SK-N-SH (cell line): Measurements from ENCODE around the gene ANKRD12. TPM values are rescaled to one million over a fixed set of nuclear protein-coding genes. Genes with fewer than 3 reads are reported as not detected.
A peak's percentile ranks its signal among the peaks of the same experiment; 100 is the strongest.

Experiments used
- CTCF ChIA-PET: fragments of 300-600, 350-600 bp; formaldehyde crosslinking; extraction: SDS; loops from one replicate; lab custom pipeline; 2021; lab: Yijun Ruan, JAX
- POLR2A ChIA-PET: fragments of 350-600 bp; sonication (Branson Sonifier 250); formaldehyde crosslinking; extraction: SDS; loops from one replicate; lab custom pipeline; 2020; ENCODE audit warnings: antibody characterized with exemption, inconsistent platforms; lab: Yijun Ruan, JAX
- DNase-seq: peaks from one replicate; pipeline ENCODE4 v3.0.0; 2012
- H2AFZ ChIP-seq: fragments of 200-600 bp; sonication (generic); 2 replicates; pipeline ENCODE4 v1.8.1; 2016; ENCODE audit warnings: antibody characterized with exemption, mild to moderate bottlenecking, low read depth
- H3F3A ChIP-seq: fragments of 200-600 bp; sonication (generic); replicated peaks from 2 replicates; pipeline ENCODE3; 2016; ENCODE audit warnings: antibody characterized with exemption, mild to moderate bottlenecking; ENCODE audit not compliant: insufficient read depth
- H3K27ac ChIP-seq, 2 experiments: fragments of 200-500 bp in 1 of 2; fragments of 200-600 bp in 1 of 2; sonication (Bioruptor generic) in 1 of 2; sonication (generic), shearing (Covaris generic) in 1 of 2; 2 replicates each; pipeline versions ENCODE4 v1.5.1 to v1.6.1; 2014 to 2016; ENCODE audit warnings: low read depth in 2 of 2, inconsistent platforms in 1 of 2, low read length in 1 of 2, mild to moderate bottlenecking in 1 of 2, mixed read lengths in 1 of 2
- H3K27me3 ChIP-seq: fragments of 200-600 bp; sonication (generic), shearing (Covaris generic); 2 replicates; pipeline ENCODE4 v1.6.1; 2016; ENCODE audit warnings: mixed run types; ENCODE audit not compliant: insufficient read depth
- H3K36me3 ChIP-seq, 2 experiments: fragments of 200-500 bp in 1 of 2; fragments of 200-600 bp in 1 of 2; sonication (Bioruptor generic) in 1 of 2; sonication (generic) in 1 of 2; replicated peaks in 1 of 2; 2 replicates each; pipeline versions ENCODE3 to v1.5.1; 2014 to 2016; ENCODE audit warnings: low read length in 1 of 2, mild to moderate bottlenecking in 1 of 2; ENCODE audit not compliant: insufficient read depth in 2 of 2, control insufficient read depth in 1 of 2
- H3K4me1 ChIP-seq, 2 experiments: fragments of 200-500 bp in 1 of 2; fragments of 200-600 bp in 1 of 2; sonication (Bioruptor generic) in 1 of 2; sonication (generic), shearing (Covaris generic) in 1 of 2; 2 replicates each; pipeline versions ENCODE4 v1.5.1 to v1.6.1; 2014 to 2016; ENCODE audit warnings: low read depth in 1 of 2, low read length in 1 of 2, mixed run types in 1 of 2; ENCODE audit not compliant: insufficient read depth in 2 of 2, control insufficient read depth in 1 of 2
- H3K4me2 ChIP-seq: fragments of 200-600 bp; sonication (generic), shearing (Covaris generic); 2 replicates; pipeline ENCODE4 v1.6.1; 2017; ENCODE audit warnings: mixed run types
- H3K4me3 ChIP-seq, 2 experiments: fragments of 200-500 bp in 1 of 2; fragments of 200-600 bp in 1 of 2; sonication (Bioruptor generic) in 1 of 2; sonication (generic), shearing (Covaris generic) in 1 of 2; 2 replicates each; pipeline versions ENCODE4 v1.5.1 to v1.8.1; 2014 to 2016; ENCODE audit warnings: low read depth in 2 of 2, inconsistent platforms in 1 of 2, low read length in 1 of 2, mild to moderate bottlenecking in 1 of 2, mixed read lengths in 1 of 2, moderate library complexity in 1 of 2
- H3K79me2 ChIP-seq: fragments of 200-600 bp; sonication (generic); 2 replicates; pipeline ENCODE4 v1.8.1; 2017; ENCODE audit warnings: mild to moderate bottlenecking; ENCODE audit not compliant: insufficient read depth
- H3K9ac ChIP-seq: fragments of 200-600 bp; sonication (generic); 2 replicates; pipeline ENCODE4 v1.6.1; 2017; ENCODE audit warnings: mixed run types
- H3K9me2 ChIP-seq: fragments of 200-600 bp; sonication (generic); 2 replicates; pipeline ENCODE4 v1.6.1; 2017; ENCODE audit warnings: mixed run types
- H3K9me3 ChIP-seq: fragments of 200-600 bp; sonication (generic); 2 replicates; pipeline ENCODE4 v1.6.1; 2017; ENCODE audit warnings: mixed run types, mild to moderate bottlenecking, moderate library complexity
- H4K20me1 ChIP-seq: fragments of 200-600 bp; sonication (generic); 2 replicates; pipeline ENCODE4 v1.6.1; 2017; ENCODE audit warnings: mild to moderate bottlenecking, mixed run types; ENCODE audit not compliant: insufficient read depth
- CTCF ChIP-seq: fragments of 200-600 bp; sonication (generic); IDR thresholded peaks from 2 replicates; pipeline ENCODE4 v1.6.1; 2017; ENCODE audit warnings: antibody characterized with exemption, mild to moderate bottlenecking, moderate library complexity
- ELF1 ChIP-seq: IDR thresholded peaks from 2 replicates; pipeline ENCODE4 v1.4.0; 2012
- EP300 ChIP-seq, 2 experiments: IDR thresholded peaks; 2 replicates each; pipeline versions ENCODE4 v1.4.0 to v1.6.1; 2012; ENCODE audit warnings: borderline replicate concordance in 1 of 2, low read depth in 1 of 2, low read length in 1 of 2
- EZH2phosphoT487 ChIP-seq: fragments of 200-600 bp; sonication (generic); IDR thresholded peaks from 2 replicates; pipeline ENCODE4 v1.6.1; 2017; ENCODE audit warnings: low read depth, mixed run types, mild to moderate bottlenecking, antibody characterized with exemption, moderate library complexity, borderline replicate concordance
- FOXJ3 ChIP-seq: sonication (generic); formaldehyde crosslinking; IDR thresholded peaks from 2 replicates; pipeline ENCODE4 v1.5.1; 2020; ENCODE audit warnings: mild to moderate bottlenecking, missing genetic modification reagents
- JUND ChIP-seq: IDR thresholded peaks from 2 replicates; pipeline ENCODE4 v1.4.0; 2012
- MAX ChIP-seq: IDR thresholded peaks from 2 replicates; pipeline ENCODE4 v1.4.0; 2012; ENCODE audit warnings: low read depth
- MEF2A ChIP-seq: IDR thresholded peaks from 2 replicates; pipeline ENCODE4 v1.4.0; 2012; ENCODE audit warnings: low read depth, borderline replicate concordance
- NFIC ChIP-seq: IDR thresholded peaks from 2 replicates; pipeline ENCODE4 v1.4.0; 2012; ENCODE audit warnings: borderline replicate concordance
- NRF1 ChIP-seq: IDR thresholded peaks from 2 replicates; pipeline ENCODE4 v1.6.1; 2012; ENCODE audit warnings: low read depth, mild to moderate bottlenecking, low read length
- PBX3 ChIP-seq: IDR thresholded peaks from 2 replicates; pipeline ENCODE4; 2012
- RAD21 ChIP-seq: IDR thresholded peaks from 2 replicates; pipeline ENCODE4 v1.6.1; 2012; ENCODE audit warnings: mild to moderate bottlenecking, low read length
- RCOR1 ChIP-seq: fragments of 150-350 bp; IDR thresholded peaks from 2 replicates; pipeline ENCODE4 v1.6.1; 2017; ENCODE audit warnings: antibody characterized with exemption, low read length
- RXRA ChIP-seq: IDR thresholded peaks from 2 replicates; pipeline ENCODE4 v1.4.0; 2012; ENCODE audit warnings: low read depth, mild to moderate bottlenecking, borderline replicate concordance
- SMC3 ChIP-seq: IDR thresholded peaks from 2 replicates; pipeline ENCODE4 v1.6.1; 2012; ENCODE audit warnings: low read depth, low read length, improper control_type of control experiment
- TAF1 ChIP-seq: IDR thresholded peaks from 2 replicates; pipeline ENCODE4 v1.6.1; 2012; ENCODE audit warnings: low read depth, mild to moderate bottlenecking, low read length, moderate library complexity, borderline replicate concordance
- TCF12 ChIP-seq: IDR thresholded peaks from 2 replicates; pipeline ENCODE4 v1.4.0; 2012
- TEAD4 ChIP-seq: IDR thresholded peaks from 2 replicates; pipeline ENCODE4 v1.4.0; 2012; ENCODE audit warnings: mild to moderate bottlenecking, borderline replicate concordance; ENCODE audit not compliant: insufficient read depth
- USF1 ChIP-seq: IDR thresholded peaks from 2 replicates; pipeline ENCODE4 v1.4.0; 2012; ENCODE audit warnings: low read depth, borderline replicate concordance
- WGBS: methylation state at CpG from one replicate; pipeline ENCODE4 v1.1.6; 2017; ENCODE audit warnings: low lambda C conversion rate; 5-methylcytosine and 5-hydroxymethylcytosine counted together
- polyA plus RNA-seq, 3 experiments: library from polyadenylated mRNA; depleted of rRNA; stranded (reverse); fragments of >200 nt; gene quantifications; 2 replicates each; pipeline ENCODE4 v1.2.3, GENCODE V29; 2012
- TF ChIP-seq, protein P1 (sequence below): fragments of 150-350 bp; IDR thresholded peaks from 2 replicates; pipeline ENCODE4 v1.6.1; 2017; ENCODE audit warnings: antibody characterized with exemption, low read length, low read depth, borderline replicate concordance

Gene ANKRD12
- polyA plus RNA-seq, 1 of the 3 experiments (the other 2 are of a cell fraction) = 1.3 TPM

- CTCF ChIA-PET = no interaction called here
- Histone ChIP-seq H3K4me2 (no peak overlapping the region), H3K9ac (no peak overlapping the region)
These were observed 192.9 kb downstream of the ANKRD12 start for GRCh38 chr18:9329471-9329870.

DNA sequence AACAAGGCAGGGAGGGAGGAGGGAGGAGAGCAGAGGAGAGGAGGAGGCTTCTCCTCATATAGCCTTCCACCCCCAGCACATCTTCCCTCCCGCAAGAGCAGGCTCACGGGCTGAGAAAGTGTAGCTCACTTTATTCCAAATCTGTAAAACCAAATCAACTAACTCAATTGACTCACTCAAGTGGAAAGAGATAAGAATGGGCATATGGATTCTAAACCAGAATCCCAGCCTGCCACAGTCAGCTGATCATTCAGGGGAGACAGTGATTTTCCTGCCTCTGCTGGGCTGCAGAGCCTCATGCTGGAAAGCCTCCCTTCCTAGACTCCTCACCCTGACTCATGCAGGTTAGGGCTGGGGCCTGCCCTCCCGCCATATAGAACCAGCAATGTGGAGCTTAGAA, 193.8 kb downstream of the ANKRD12 start:
- 32% methylated on average over 3 of the region's 3 CpGs for whole genome bisulfite sequencing
- Histone ChIP-seq H3K9me3 (no peaks in the 10 kb centered on the region), H3K9ac (no peak overlapping the region), H3K4me1 (peaks cover 0 to 5% of the 10 kb centered on the region in 2 experiments; a peak in 1 of 4 replicates), H2AFZ (no peak overlapping the region), H3K36me3 (no peaks in the 10 kb centered on the region), H3K27me3 (no peaks in the 10 kb centered on the region), H3F3A (peaks cover 8% of the 10 kb centered on the region), H3K9me2 (no peaks in the 10 kb centered on the region), H3K79me2 (peaks cover 4% of the 10 kb centered on the region), H3K27ac (no peak overlapping the region), H4K20me1 (no peaks in the 10 kb centered on the region), H3K4me3 (no peak overlapping the region), H3K4me2 (no peak overlapping the region)
- DNase-seq = peak; percentile 65
- ChIA-PET CTCF (interaction anchor here (1.0 to 1.4 kb wide), 2 partner anchors 11 to 282 kb away, joined by 3 to 4 read pairs; no protein-coding TSS in a partner anchor), POLR2A (no interaction called here)
- TF ChIP-seq TAF1 (no peak), NRF1 (no peak), FOXJ3 (CRISPR knock-in tag) (no peak), SMC3 (no peak), USF1 (no peak), TCF12 (no peak), PBX3 (no peak), TEAD4 (no peak), CTCF (no peak), RCOR1 (peak; percentile 79; the same call in 1 of the 2 replicates), EZH2phosphoT487 (no peak), MAX (no peak)
- TF ChIP-seq, protein P1, sequence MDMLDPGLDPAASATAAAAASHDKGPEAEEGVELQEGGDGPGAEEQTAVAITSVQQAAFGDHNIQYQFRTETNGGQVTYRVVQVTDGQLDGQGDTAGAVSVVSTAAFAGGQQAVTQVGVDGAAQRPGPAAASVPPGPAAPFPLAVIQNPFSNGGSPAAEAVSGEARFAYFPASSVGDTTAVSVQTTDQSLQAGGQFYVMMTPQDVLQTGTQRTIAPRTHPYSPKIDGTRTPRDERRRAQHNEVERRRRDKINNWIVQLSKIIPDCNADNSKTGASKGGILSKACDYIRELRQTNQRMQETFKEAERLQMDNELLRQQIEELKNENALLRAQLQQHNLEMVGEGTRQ = no peak

More at GRCh38 chr18:9329471-9329870, 192.9 kb downstream of the ANKRD12 start:
- POLR2A ChIA-PET = no interaction called here
- H3K27me3 ChIP-seq = no peaks in the 10 kb centered on the region
- H3K9me2 ChIP-seq = no peaks in the 10 kb centered on the region
- WGBS = 82% methylated on average over 1 of the region's 1 CpG
- H3K79me2 ChIP-seq = no peaks in the 10 kb centered on the region
- no peak overlapping the region for H2AFZ ChIP-seq
- H3K36me3 ChIP-seq = no peaks in the 10 kb centered on the region
- no peak overlapping the region for H3K27ac ChIP-seq
- peaks cover 0 to 5% of the 10 kb centered on the region in 2 experiments; a peak in 1 of 4 replicates for H3K4me1 ChIP-seq
- H3F3A ChIP-seq = peaks cover 8% of the 10 kb centered on the region
- DNase-seq = no peak
- TF ChIP-seq TEAD4 (no peak), FOXJ3 (CRISPR knock-in tag) (no peak), EP300 (IDR thresholded peaks at IDR 0.05; ENCODE audit: borderline replicate concordance in 1 of 2, low read depth in 1 of 2, low read length in 1 of 2) (no peak), NRF1 (no peak), NFIC (no peak), JUND (no peak), TCF12 (no peak), MEF2A (no peak), ELF1 (no peak), MAX (no peak), RAD21 (no peak), RXRA (no peak), RCOR1 (no peak)
- no peak overlapping the region for H3K4me3 ChIP-seq
- no peaks in the 10 kb centered on the region for H3K9me3 ChIP-seq
- no peaks in the 10 kb centered on the region for H4K20me1 ChIP-seq
